NCI-H748 (cell line): ENCODE measurements around the gene DDX17.

Experiments
- DNase-seq: peaks from one replicate; lab custom pipeline; 2025; ENCODE audit not compliant: unreplicated experiment; lab: John Stamatoyannopoulos, UW

The DDX17 gene

GRCh38 chr22:38467904-38468442 lies 38.1 kb downstream of the DDX17 start, which contains the start of gene KDELR3:
KDELR3 (plus strand) TSS chr22:38468096; CDS start chr22:38468234, 138 bp downstream.
- peak; percentile 23 for DNase-seq

DNA sequence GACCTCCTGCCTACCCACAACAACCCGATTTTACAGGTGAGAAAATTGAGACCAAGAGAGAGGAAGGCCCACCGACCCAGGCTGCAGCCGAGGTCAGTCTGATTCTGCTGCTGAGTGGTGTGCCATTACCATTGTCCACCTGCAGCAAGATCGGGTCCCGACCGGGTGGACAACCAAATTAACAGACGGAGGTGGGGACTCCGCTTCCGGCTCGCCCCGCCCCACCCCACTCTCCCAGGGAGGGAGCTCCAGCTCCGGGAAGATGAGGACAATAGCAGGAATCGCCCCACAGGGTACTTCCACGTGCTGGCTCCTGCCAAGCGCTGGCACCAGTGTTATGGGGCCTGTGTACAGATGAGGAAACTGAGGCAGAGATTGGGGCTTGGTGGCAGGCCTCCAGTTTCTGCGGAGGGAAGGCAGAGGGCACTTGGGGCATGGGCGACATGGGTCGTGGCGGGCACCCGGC lies 38.6 kb downstream of the DDX17 start:
- DNase-seq = no peak

- DNase-seq = no peak
Observed at GRCh38 chr22:38465673-38466490, 40.2 kb downstream of the DDX17 start.

DNA sequence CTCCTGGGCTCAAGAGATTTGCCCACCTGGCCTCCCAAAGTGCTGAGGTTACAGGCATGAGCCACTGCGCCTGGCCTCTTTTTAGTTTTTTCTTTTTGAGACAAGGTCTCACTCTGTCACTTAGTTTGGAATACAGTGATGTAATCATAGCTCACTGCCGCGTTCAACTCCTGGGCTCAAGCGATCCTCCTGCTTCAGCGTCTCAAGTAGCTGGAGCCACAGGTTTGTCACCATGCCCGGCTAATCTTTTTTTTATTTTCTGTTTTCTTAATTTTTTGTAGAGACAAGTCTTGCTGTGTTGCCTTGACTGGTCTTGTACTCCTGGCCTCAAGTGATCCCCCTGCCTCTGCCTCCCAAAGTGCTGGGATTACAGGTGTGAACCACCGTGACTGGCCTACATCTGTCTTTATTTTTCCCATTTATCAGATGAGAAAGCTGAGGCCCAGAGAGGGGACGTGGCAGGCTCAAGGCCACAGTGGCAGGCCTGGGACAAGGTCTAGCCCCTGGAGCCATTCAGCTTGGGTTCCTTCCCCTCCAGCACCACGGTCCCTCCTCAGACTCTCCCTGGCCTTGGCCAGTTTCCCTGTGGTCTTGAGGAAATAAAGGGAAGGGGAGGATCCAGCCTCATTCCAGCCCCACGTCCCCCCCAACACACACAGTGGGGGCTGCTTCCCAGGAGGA lies 41.0 kb downstream of the DDX17 start:
- DNase-seq = no peak

GRCh38 chr22:38462960-38463784 lies 42.9 kb downstream of the DDX17 start:
- DNase-seq = no peak

DNA sequence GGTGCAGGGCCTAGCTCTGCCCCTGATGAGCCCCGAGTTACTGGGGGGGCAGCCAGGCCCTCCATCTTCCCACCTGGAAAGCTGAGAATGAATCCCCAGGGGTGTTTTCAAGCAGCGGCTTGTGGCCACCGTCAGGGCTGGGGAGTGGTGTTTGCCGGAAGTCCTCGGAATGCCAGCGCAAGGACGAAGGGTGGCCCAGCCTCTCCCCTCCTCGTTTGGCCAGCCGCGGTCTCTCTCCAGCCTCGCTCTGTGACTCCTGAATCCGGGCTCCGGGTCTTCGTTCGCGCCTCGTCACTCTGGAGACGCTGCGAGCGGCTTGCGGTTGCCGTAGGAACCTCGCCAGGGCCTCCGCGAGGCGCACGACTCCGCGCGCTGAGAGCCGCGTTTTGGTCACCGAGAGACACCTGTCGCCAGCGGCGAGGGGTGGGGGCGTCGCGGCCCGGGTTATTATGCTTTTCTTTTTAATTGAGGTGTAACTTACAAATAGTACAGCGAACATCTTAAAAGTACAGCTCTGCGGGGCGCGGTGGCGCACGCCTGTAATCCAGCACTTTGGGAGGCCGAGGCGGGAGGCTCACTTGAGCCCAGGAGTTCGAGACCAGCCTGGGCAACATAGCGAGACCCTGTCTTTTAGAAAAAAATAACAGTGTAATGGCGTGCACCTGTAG lies 44.6 kb downstream of the DDX17 start:
- peak; percentile 79 for DNase-seq

GRCh38 chr22:38461057-38461413 lies 45.1 kb downstream of the DDX17 start:
- no peak for DNase-seq

GRCh38 chr22:38460426-38460840 lies 45.7 kb downstream of the DDX17 start:
- DNase-seq = no peak

DNA sequence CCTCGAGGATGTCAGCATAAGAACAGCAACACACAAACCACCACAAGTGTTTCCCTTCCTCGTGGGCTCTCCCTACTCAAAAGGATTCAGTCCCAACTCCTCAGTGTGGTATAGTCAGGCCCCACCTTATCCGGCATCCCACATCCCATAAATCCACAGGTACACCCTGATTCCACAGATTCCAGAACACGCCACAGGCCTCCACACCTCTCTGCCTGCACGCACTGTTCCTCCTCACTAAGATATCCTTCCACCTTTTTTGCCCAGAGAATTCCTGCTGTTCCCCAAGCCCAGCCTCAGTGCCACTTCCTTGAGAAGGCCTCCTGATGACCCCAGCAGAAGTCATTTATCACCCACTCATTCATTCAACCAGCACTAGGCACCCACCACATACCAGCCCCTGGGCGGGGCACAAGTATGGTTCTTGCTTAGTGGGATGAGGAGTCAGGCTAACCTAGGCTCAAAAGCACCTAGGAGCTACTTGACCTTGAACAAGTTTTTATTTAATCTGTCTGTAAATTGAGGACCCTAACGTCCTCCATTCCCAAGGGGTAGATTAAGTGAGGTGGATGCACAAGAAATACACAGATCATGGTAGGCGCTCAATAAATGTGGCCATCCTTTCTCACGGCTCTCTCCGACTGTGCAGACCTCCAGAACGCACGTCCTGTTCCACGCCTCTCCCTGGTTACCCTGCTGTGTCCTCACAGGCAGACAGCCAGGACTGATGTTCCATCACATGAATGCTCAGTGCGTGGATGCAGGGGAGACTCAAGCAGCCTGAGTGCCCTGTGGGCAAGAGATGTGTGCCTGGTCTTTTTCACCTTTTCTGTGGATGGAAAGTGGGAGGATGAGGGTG lies 49.0 kb downstream of the DDX17 start:
- DNase-seq = no peak

- no peak for DNase-seq
Observed at GRCh38 chr22:38456272-38456835, 49.8 kb downstream of the DDX17 start.

DNA sequence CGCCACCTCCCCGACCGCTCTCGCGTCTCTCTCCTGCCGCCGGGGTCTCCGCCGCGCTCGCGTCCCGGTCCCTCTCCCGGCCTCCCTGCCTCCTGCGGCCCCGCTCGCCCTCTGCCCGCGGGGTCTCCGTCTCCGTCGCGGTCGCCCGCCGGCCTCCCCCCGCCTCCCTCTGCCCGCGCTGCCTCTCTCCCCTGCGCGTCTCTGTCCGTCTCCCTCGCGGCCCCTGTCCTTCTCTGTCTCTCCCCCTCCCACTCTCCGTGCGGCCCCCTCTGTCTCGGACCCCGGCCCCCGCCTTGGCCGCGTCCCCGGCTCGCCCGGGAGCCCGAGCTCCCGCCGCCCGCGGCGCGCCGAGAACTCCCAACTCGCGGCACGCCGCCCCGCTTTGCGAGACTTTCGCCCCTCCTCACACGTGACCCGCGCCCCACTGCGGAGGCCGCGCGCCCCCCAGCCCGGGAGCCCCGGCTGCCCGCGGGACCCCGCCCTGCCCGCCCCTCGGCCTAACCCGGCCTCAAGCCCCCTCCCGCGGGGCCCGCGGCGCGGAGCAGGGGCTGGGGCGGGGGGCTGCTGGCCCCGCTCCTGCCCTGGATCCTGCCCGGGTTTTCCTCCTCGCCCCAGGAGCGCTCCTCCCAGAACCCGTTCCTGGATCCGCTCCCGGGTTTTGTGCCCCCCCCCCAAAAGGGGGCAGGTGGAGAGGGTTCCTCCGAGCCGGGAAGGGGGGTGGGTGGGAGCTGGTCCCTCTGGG lies 50.4 kb downstream of the DDX17 start:
- DNase-seq = peak; percentile 8

GRCh38 chr22:38455076-38455529 lies 51.0 kb downstream of the DDX17 start, which contains the start of gene KCNJ4:
KCNJ4 (minus strand) TSS chr22:38455199; CDS start chr22:38428132, 27,067 bp downstream.
- no peak for DNase-seq

GRCh38 chr22:38454353-38455075 lies 51.6 kb downstream of the DDX17 start:
- no peak for DNase-seq

- DNase-seq = no peak
Observed at GRCh38 chr22:38453996-38454352, 52.1 kb downstream of the DDX17 start.

DNA sequence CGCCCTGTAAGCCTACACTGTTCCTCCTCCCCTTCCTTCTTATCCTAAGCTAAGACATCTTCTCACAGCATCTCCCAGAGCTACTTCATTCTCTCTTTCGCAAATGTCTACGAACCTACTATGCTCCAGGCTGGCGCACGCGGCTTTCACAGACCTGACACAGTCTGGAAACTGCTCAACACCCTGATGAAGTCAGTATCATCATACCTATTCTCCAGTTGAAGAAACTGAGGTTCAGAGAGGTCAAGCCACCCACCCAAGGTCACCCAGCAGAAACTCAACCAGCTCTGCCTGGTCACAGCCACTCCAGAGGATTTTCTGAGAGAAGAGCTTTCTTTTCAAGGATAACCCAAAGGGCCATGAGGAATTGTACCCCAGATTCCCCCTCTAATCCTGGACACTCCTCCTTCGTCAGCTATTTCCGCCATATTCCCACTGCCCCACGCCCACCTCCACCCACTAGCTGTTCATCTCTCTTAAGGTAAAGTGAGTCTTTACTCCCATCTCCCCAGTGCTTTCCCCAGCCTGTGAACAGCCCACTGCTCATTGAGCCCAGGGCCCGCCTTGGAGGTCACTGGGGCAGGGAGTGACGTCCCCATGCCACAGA lies 52.9 kb downstream of the DDX17 start:
- DNase-seq = no peak

- DNase-seq = no peak
Observed at GRCh38 chr22:38452373-38453065, 53.6 kb downstream of the DDX17 start.

- no peak for DNase-seq
Observed at GRCh38 chr22:38451864-38452263, 54.2 kb downstream of the DDX17 start.
